WI38 (cell line): ENCODE results near the gene HRK.
"Not testable (repeated sequence)": the region's sequence is repeated elsewhere in the genome, so short reads cannot be mapped to it uniquely, and the experiment has no call there.

ENCODE experiments used
- H3K4me3 ChIP-seq: 2 replicates; pipeline ENCODE4 v1.5.1; 2011; ENCODE audit warnings: low read depth, mild to moderate bottlenecking, control low read depth, low read length
- TF ChIP-seq, protein P1 (sequence below): IDR thresholded peaks from 2 replicates; pipeline ENCODE4 v1.5.1; 2012; ENCODE audit warnings: low read depth, mild to moderate bottlenecking, control low read depth, low read length

Gene HRK

DNA sequence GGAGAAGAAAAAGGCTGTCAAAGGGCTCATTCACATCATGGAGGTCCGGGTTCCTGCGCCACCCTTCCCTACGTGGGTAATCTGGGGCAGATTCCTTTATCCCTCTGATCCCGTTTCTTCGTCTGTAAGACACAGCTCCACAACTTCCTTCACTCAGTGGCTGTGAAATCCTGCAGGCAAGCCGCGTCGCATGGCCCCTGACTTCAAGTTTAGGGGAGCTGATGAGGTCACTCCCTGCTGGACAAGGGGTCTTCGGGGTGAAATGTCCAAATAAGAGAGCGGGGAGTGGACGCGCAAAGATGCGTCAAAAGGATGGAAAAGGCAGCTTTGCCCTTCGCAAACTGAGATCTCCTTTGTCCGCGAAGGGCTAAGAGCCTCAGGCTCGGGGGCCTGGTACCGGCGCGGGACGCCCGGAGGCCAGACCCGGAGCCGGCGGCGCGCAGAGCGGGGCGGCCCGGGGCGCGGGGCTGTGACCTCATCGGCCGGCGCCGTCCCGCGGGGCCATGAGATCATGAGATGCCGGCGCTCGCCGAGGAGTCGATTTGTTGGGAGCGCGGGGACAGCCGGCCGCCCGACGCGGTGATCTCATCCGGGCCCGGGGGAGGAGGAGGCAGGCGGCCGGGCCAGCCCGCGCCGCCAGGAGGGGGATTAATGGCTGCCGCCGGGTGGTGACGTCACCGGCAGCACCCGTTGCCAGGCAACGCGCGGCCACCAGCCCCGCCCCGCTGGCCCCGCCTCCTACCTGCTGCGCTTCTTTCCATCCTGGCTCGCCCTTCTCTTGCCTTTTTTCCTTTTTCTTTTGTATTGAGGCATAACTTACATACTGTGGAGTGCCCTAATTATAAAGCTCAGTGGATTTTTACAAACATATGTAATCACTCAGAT, 62.1 kb downstream of the HRK start:
- H3K4me3 ChIP-seq: peak overlapping the region; percentile 79
- TF ChIP-seq, protein P1, sequence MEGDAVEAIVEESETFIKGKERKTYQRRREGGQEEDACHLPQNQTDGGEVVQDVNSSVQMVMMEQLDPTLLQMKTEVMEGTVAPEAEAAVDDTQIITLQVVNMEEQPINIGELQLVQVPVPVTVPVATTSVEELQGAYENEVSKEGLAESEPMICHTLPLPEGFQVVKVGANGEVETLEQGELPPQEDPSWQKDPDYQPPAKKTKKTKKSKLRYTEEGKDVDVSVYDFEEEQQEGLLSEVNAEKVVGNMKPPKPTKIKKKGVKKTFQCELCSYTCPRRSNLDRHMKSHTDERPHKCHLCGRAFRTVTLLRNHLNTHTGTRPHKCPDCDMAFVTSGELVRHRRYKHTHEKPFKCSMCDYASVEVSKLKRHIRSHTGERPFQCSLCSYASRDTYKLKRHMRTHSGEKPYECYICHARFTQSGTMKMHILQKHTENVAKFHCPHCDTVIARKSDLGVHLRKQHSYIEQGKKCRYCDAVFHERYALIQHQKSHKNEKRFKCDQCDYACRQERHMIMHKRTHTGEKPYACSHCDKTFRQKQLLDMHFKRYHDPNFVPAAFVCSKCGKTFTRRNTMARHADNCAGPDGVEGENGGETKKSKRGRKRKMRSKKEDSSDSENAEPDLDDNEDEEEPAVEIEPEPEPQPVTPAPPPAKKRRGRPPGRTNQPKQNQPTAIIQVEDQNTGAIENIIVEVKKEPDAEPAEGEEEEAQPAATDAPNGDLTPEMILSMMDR: no peak

DNA sequence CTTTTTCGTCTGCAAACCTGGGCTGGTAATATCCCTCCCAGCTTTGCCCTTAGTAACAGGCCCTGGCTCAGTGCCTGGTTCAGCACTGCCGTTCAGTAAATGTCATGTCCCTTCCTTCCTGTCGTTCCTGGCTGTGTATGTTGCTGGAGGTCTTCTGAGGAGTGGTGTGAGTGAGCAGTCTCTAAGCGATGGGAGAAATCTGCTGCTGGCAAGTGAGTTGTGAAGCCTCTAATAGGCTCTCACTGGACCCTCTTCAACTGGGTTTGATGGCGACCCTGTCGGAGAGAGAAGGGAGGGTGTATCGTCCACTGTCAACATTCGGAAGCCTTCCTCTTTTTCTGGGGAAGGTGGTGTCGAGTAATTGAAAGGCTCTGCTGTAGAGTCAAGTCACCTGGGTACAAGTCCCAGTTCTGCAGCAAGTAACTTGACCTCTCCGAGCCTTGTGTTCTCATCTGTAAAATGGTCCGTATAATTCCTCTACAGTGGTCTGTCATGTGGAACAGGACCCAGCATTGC, 62.8 kb downstream of the HRK start:
- peak overlapping the region; percentile 79 for H3K4me3 ChIP-seq
- TF ChIP-seq, protein P1: no peak

DNA sequence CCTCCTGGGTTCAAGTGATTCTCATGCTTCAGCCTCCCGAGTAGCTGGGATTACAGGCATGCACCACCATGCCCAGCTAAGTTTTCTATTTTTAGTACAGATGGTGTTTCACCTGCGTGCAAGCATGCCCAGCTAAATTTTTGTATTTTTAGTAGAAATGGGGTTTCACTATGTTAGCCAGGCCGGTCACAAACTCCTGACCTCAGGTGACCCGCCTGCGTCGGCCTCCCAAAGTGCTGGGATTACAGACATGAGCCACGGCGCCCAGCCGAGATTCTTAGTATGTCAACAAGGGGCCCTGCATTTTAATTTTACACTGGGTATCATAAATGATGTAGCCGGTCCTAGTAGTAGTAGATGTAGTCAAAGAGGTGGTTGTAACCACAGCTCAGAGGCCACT, 66.5 kb downstream of the HRK start:
- not testable (repeated sequence) for H3K4me3 ChIP-seq

DNA sequence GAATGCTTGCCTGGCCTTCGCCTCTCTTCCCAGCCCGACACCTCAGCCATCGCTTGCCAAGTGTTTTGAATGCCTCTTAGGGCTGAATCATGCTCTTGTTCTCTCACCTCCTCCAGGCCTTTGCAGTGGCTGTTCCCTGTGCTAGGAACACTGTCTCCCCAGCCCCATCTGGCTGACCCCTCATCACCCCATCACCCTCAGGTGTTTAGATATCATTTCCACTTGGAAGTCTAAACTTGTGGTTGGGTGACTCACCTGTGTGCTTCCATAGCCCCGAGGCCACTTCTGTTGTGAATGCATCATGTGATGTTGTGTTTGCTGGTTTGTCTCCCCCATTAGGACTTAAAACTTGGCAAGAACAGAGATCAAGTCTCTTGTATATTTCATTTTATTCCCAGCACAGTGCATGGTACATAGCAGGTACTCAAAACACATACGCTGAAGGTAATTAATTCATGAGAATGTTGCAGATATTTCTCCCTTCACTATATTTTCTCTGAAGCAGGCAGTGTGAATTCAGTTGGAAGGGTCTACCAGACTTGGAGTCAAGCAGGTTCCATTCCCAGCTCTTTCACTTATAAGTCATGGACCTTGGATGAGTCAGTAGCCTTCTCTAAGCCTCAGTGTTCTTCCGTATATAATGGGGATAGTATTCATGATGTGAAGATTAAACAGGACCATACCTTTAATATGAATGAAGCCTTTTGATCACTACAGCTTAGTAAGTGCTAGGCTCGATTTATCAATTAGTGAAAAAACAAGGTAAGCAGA, 67.8 kb downstream of the HRK start:
- TF ChIP-seq, protein P1: no peak
- H3K4me3 ChIP-seq: no peak overlapping the region

DNA sequence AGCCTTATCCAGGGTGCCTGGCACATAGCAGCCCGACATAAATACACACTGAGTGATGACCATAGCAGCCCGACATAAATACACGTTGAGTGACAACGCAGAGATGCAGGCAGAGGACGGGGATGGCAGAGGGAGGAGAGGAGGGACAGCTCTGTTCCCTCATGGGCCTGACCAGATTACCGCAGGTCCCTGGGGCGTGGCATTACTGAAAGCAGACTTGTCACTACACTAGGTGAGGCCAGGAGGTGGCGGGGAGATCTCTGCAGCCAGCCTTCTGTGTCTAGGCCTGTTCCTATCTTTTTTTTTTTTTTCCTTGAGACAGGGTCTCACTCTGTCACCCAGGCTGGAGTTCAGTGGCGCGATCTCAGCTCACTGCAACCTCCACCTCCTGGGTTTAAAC, 69.0 kb downstream of the HRK start:
- TF ChIP-seq, protein P1: no peak
- no peak overlapping the region for H3K4me3 ChIP-seq

DNA sequence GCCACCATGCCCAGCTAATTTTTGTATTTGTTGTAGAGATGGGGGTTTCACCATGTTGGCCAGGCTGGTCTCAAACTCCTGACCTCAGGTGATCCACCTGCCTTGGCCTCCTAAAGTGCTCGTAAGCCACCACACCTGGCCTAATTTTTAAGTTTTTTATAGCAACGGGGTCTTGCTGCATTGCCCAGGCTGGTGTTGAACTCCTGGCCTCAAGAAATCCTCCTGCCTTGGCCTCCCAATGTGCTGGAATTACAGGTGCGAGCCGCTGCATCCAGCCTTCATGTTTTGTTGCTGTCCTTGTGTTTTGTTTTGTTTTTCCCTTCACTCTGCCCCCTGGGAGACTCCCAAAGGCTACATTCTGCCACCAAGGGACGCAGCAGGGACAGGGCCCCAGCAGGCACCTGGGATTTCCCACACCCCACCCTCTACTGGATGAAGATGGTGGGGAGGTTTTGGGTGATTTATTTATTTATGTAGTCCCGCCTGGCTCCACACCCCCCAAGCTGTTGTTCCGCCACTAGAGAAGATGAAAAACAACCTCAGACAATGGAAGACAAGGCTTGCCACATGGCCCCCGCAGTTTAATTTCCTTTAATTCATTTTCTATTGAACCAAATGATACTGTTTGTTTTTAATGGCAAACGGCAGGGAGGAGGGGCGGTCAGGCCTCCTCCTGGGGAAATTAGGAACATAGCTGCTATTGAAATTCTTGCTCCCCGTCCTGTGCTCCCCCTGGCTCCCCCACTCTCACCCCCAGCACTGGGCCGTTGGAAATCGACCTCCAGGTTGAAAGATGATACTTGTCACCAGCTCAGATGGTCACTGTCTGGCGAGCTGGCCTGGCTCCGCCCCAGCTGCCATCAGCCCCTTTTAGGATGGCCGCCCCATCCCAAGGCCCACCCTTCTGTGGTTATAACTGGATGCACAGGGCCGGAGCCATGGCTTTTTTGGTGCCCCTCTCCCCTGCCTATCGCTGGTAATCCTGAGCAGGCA, 72.8 kb downstream of the HRK start:
- H3K4me3 ChIP-seq: no peak overlapping the region
- TF ChIP-seq, protein P1: no peak

DNA sequence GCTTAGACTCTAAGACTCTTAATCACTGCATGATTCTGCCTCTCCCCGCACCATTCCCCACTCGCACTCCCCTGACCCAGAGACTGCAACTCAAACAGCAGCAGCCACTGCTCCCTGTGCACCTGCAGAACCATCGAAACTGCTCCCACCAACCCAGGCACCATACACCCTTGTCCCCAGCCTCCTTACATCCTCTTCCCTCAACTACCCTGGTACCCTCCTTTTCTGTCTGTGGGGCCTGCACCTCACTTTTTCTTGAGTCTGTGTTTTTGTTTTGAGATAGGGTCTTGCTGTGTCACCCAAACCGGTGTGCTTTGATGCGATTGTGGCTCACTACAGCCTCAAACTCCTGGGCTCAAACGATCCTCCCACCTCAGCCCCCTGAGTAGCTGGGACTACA, 73.7 kb downstream of the HRK start:
- no peak overlapping the region for H3K4me3 ChIP-seq
- TF ChIP-seq, protein P1: no peak
